Left cardiac atrium (tissue), 2 donors: ENCODE measurements around the gene ADGRG1. TPM values are rescaled to one million over a fixed set of nuclear protein-coding genes. Genes with fewer than 3 reads are reported as not detected.

Source experiments
- total RNA-seq, 2 donors: library from RNA; stranded (reverse); fragmentation: NEBNext Ultra II Directional; extraction: Animal tissue kit (Norgen Biotek cat#: 25700); gene quantifications; one replicate each; pipeline ENCODE4 v1.2.1, GENCODE V29; 2021
- donor health status: DM: no; HTN: yes; CAD: no; lungs with severe emphysema.
- donor health status: DM: yes; HTN: yes; CAD: no.

Gene ADGRG1
- total RNA-seq, 2 donors from 2014 or later: 22.9 to 41.9 TPM

Other genes with a start within 250 kb of the ADGRG1 start
- gene CCL17, start 223.9 kb upstream of the ADGRG1 start, total RNA-seq: not detected
- gene CIAPIN1, start 181.2 kb upstream of the ADGRG1 start, total RNA-seq: 10 to 100 TPM; 36.5 to 77.0 TPM
- 100 to 1,000 TPM in 1 of 2 donors, 10 to 100 TPM in 1; 98.9 to 128 TPM for gene COQ9, start 181.2 kb upstream of the ADGRG1 start, total RNA-seq
- gene POLR2C, start 166.0 kb upstream of the ADGRG1 start, total RNA-seq: 10 to 100 TPM; 33.2 to 41.9 TPM
- gene DOK4, start 142.1 kb upstream of the ADGRG1 start, total RNA-seq: 10 to 100 TPM; 14.2 to 14.5 TPM
- gene CCDC102A, start 92.1 kb upstream of the ADGRG1 start, total RNA-seq: 1 to 10 TPM; 5.3 to 8.9 TPM
- gene ADGRG5, start 86.0 kb upstream of the ADGRG1 start, total RNA-seq: under 1 TPM; 0.18 to 0.34 TPM
- 1 to 10 TPM in 1 of 2 donors, under 1 TPM in 1; 0.97 to 1.1 TPM for gene ADGRG3, start 39.7 kb downstream of the ADGRG1 start, total RNA-seq
- not detected for gene DRC7, start 66.2 kb downstream of the ADGRG1 start, total RNA-seq
- 10 to 100 TPM; 11.2 to 11.7 TPM for gene KATNB1, start 107.1 kb downstream of the ADGRG1 start, total RNA-seq
- gene KIFC3, start 173.9 kb downstream of the ADGRG1 start, total RNA-seq: 10 to 100 TPM; 37.1 to 55.4 TPM